ENCODE data around the gene ATP1A4. TPM values are rescaled to one million over a fixed set of nuclear protein-coding genes. Genes with fewer than 3 reads are reported as not detected.

Gene ATP1A4
- polyA plus RNA-seq, 1 experiment: not detected

- Histone ChIP-seq H3K4me3 (ENCODE audit: low read depth, low read length) (no peak overlapping the region), H3K27me3 (ENCODE audit: control insufficient read depth, insufficient read depth, low read length) (peaks cover 4% of the 10 kb centered on the region), H3K36me3 (ENCODE audit: control insufficient read depth, insufficient read depth, low read length) (no peaks in the 10 kb centered on the region)
- ChIA-PET CTCF (no interaction called here), POLR2A (no interaction called here)
- DNase-seq (ENCODE audit: low read depth): no peak
- TF ChIP-seq, protein P1, sequence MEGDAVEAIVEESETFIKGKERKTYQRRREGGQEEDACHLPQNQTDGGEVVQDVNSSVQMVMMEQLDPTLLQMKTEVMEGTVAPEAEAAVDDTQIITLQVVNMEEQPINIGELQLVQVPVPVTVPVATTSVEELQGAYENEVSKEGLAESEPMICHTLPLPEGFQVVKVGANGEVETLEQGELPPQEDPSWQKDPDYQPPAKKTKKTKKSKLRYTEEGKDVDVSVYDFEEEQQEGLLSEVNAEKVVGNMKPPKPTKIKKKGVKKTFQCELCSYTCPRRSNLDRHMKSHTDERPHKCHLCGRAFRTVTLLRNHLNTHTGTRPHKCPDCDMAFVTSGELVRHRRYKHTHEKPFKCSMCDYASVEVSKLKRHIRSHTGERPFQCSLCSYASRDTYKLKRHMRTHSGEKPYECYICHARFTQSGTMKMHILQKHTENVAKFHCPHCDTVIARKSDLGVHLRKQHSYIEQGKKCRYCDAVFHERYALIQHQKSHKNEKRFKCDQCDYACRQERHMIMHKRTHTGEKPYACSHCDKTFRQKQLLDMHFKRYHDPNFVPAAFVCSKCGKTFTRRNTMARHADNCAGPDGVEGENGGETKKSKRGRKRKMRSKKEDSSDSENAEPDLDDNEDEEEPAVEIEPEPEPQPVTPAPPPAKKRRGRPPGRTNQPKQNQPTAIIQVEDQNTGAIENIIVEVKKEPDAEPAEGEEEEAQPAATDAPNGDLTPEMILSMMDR (IDR thresholded peaks at IDR 0.05; ENCODE audit: insufficient read depth, low read depth, low read length): no peak
Measured at GRCh38 chr1:160177667-160178066, 26.3 kb downstream of the ATP1A4 start.

DNA sequence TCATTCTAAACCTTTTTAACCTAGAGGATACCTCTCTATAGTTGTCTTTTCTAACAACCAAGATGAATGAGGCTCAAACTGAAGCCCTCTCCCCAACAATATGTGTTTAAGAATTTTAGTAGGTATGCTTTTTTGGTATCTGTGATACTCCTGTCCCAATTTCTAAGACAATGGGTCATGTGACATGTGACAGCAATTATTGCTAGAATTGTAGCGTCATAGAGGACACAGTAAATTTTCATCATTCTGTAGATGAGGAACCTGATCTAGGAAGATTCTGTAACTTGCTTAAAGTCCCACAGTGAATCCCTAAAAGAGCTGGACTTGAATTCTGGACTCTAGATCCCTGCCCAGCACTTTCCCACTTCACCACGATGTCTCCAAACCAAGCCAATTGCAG, 27.3 kb downstream of the ATP1A4 start:
- no peak for DNase-seq (ENCODE audit: low read depth)
- TF ChIP-seq, protein P1 (IDR thresholded peaks at IDR 0.05; ENCODE audit: insufficient read depth, low read depth, low read length): no peak
- POLR2A ChIA-PET: no interaction called here
- peaks cover 4% of the 10 kb centered on the region for H3K27me3 ChIP-seq (ENCODE audit: control insufficient read depth, insufficient read depth, low read length)
- no peak overlapping the region for H3K4me3 ChIP-seq (ENCODE audit: low read depth, low read length)
- H3K36me3 ChIP-seq (ENCODE audit: control insufficient read depth, insufficient read depth, low read length): no peaks in the 10 kb centered on the region
- CTCF ChIA-PET: no interaction called here

GRCh38 chr1:160179336-160179735, 27.9 kb downstream of the ATP1A4 start:
- DNase-seq (ENCODE audit: low read depth): no peak
- Histone ChIP-seq H3K27me3 (ENCODE audit: control insufficient read depth, insufficient read depth, low read length) (peaks cover 2% of the 10 kb centered on the region), H3K36me3 (ENCODE audit: control insufficient read depth, insufficient read depth, low read length) (no peaks in the 10 kb centered on the region), H3K4me3 (ENCODE audit: low read depth, low read length) (no peak overlapping the region)
- ChIA-PET POLR2A (no interaction called here), CTCF (interaction anchor here (2.6 kb wide), 1 partner anchor 13 kb away, joined by 16 read pairs; no protein-coding TSS in a partner anchor)
- TF ChIP-seq, protein P1 (IDR thresholded peaks at IDR 0.05; ENCODE audit: insufficient read depth, low read depth, low read length): no peak

- no peaks in the 10 kb centered on the region for H3K36me3 ChIP-seq (ENCODE audit: control insufficient read depth, insufficient read depth, low read length)
- H3K4me3 ChIP-seq (ENCODE audit: low read depth, low read length): no peak overlapping the region
- CTCF ChIA-PET: interaction anchor here (1.0 to 2.7 kb wide), 3 partner anchors 35 to 85 kb away, joined by 3 to 16 read pairs (median 5); no protein-coding TSS in a partner anchor
- POLR2A ChIA-PET: no interaction called here
- TF ChIP-seq, protein P1 (IDR thresholded peaks at IDR 0.05; ENCODE audit: insufficient read depth, low read depth, low read length): no peak
- peaks cover 1% of the 10 kb centered on the region for H3K27me3 ChIP-seq (ENCODE audit: control insufficient read depth, insufficient read depth, low read length)
- no peak for DNase-seq (ENCODE audit: low read depth)
Measured at GRCh38 chr1:160186246-160186645, 34.8 kb downstream of the ATP1A4 start.

- no peak overlapping the region for H3K4me3 ChIP-seq (ENCODE audit: low read depth, low read length)
- TF ChIP-seq, protein P1 (IDR thresholded peaks at IDR 0.05; ENCODE audit: insufficient read depth, low read depth, low read length): no peak
- POLR2A ChIA-PET: no interaction called here
- CTCF ChIA-PET: interaction anchor here (1.0 to 2.7 kb wide), 3 partner anchors 35 to 86 kb away, joined by 3 to 16 read pairs (median 5); no protein-coding TSS in a partner anchor
- H3K27me3 ChIP-seq (ENCODE audit: control insufficient read depth, insufficient read depth, low read length): peaks cover 1% of the 10 kb centered on the region
- H3K36me3 ChIP-seq (ENCODE audit: control insufficient read depth, insufficient read depth, low read length): no peaks in the 10 kb centered on the region
- DNase-seq (ENCODE audit: low read depth): no peak
Measured at GRCh38 chr1:160186729-160187128, 35.3 kb downstream of the ATP1A4 start.

All from BJ (cell line).